IMR-90 (cell line): ENCODE results near the gene RUNX1. TPM values are rescaled to one million over a fixed set of nuclear protein-coding genes. Genes with fewer than 3 reads are reported as not detected.

Experiments
- ATAC-seq: fragments of 200-7000 bp; cut with Tn5 transposase; 2 replicates; pipeline ENCODE4 v1.9.1; 2020; ENCODE audit warnings: low read depth, mild to moderate bottlenecking, moderate library complexity
- BruUV-seq: library from RNA; stranded (reverse); fragments of 400-500 nt; replicated peaks from 2 replicates; lab custom pipeline; 2021; lab: Mats Ljungman, UMichigan
- CTCF ChIA-PET: fragments of 300-600 bp; formaldehyde crosslinking; extraction: SDS; loops from one replicate; lab custom pipeline; 2021; ENCODE audit warnings: antibody characterized with exemption; lab: Yijun Ruan, JAX
- POLR2A ChIA-PET: fragments of 300-600 bp; sonication (Branson Sonifier 250); formaldehyde crosslinking; loops from one replicate; lab custom pipeline; 2022; ENCODE audit warnings: antibody characterized with exemption; ENCODE audit not compliant: unreplicated experiment; lab: Charles Lee
- DNase-seq: peaks from one replicate; pipeline ENCODE4 v3.0.0; 2013
- H2AFZ ChIP-seq: replicated peaks from 2 replicates; pipeline ENCODE3; 2013; ENCODE audit warnings: low read length, mild to moderate bottlenecking; ENCODE audit not compliant: poor library complexity
- H2AK5ac ChIP-seq: 2 replicates; pipeline ENCODE4 v1.6.1; 2013; ENCODE audit warnings: low read depth, low read length, inconsistent platforms
- H2AK9ac ChIP-seq: replicated peaks from 2 replicates; pipeline ENCODE3; 2013; ENCODE audit warnings: mild to moderate bottlenecking, low read depth, low read length, moderate library complexity; ENCODE audit not compliant: poor library complexity
- H2BK120ac ChIP-seq: 2 replicates; pipeline ENCODE4 v1.6.1; 2013; ENCODE audit warnings: low read depth, low read length, inconsistent platforms
- H2BK15ac ChIP-seq: 3 replicates; pipeline ENCODE4 v1.6.1; 2013; ENCODE audit warnings: low read depth, low read length, inconsistent platforms
- H2BK20ac ChIP-seq: 2 replicates; pipeline ENCODE4 v1.6.1; 2013; ENCODE audit warnings: low read depth, mild to moderate bottlenecking, inconsistent platforms, low read length, moderate library complexity
- H2BK5ac ChIP-seq: 2 replicates; pipeline ENCODE4 v1.6.1; 2013; ENCODE audit warnings: mild to moderate bottlenecking, low read depth, low read length, inconsistent platforms; ENCODE audit not compliant: poor library complexity, severe bottlenecking
- H3K14ac ChIP-seq: replicated peaks from 2 replicates; pipeline ENCODE4 v1.6.1; 2013; ENCODE audit warnings: low read depth, low read length, inconsistent platforms
- H3K18ac ChIP-seq: 2 replicates; pipeline ENCODE4 v1.6.1; 2013; ENCODE audit warnings: low read depth, low read length, control low read depth
- H3K23ac ChIP-seq: 2 replicates; pipeline ENCODE4 v1.6.1; 2013; ENCODE audit warnings: low read depth, low read length, inconsistent platforms
- H3K27ac ChIP-seq: 2 replicates; pipeline ENCODE4 v1.5.1; 2013; ENCODE audit warnings: mild to moderate bottlenecking, control low read depth, low read length; ENCODE audit not compliant: insufficient read depth
- H3K27me3 ChIP-seq: 2 replicates; pipeline ENCODE4 v1.6.1; 2013; ENCODE audit warnings: low read length; ENCODE audit not compliant: control insufficient read depth, insufficient read depth
- H3K36me3 ChIP-seq: 2 replicates; pipeline ENCODE4 v1.6.1; 2013; ENCODE audit warnings: low read length, mixed read lengths; ENCODE audit not compliant: control insufficient read depth, insufficient read depth
- H3K4ac ChIP-seq: 2 replicates; pipeline ENCODE4 v1.6.1; 2013; ENCODE audit warnings: low read depth, low read length, inconsistent platforms
- H3K4me1 ChIP-seq: 2 replicates; pipeline ENCODE4 v1.6.1; 2013; ENCODE audit warnings: low read length, mixed read lengths; ENCODE audit not compliant: control insufficient read depth, insufficient read depth
- H3K4me2 ChIP-seq: 2 replicates; pipeline ENCODE4 v1.6.1; 2013; ENCODE audit warnings: low read depth, mild to moderate bottlenecking, control low read depth, low read length, moderate library complexity
- H3K4me3 ChIP-seq: 2 replicates; pipeline ENCODE4 v1.5.1; 2013; ENCODE audit warnings: low read depth, mild to moderate bottlenecking, control low read depth, low read length, moderate library complexity; ENCODE audit not compliant: insufficient read depth
- H3K56ac ChIP-seq: 2 replicates; pipeline ENCODE4 v1.6.1; 2013; ENCODE audit warnings: low read length, inconsistent platforms; ENCODE audit not compliant: insufficient read depth; ENCODE audit errors: extremely low read depth
- H3K79me1 ChIP-seq, 2 experiments: 2 replicates each; pipeline ENCODE4 v1.6.1; 2013; ENCODE audit warnings: low read length in 2 of 2, inconsistent platforms in 1 of 2, low read depth in 1 of 2
- H3K9ac ChIP-seq: 2 replicates; pipeline ENCODE4 v1.6.1; 2013; ENCODE audit warnings: low read depth, low read length, control low read depth
- H3K9me1 ChIP-seq: 2 replicates; pipeline ENCODE4 v1.6.1; 2013; ENCODE audit warnings: low read length, inconsistent platforms; ENCODE audit not compliant: insufficient read depth
- H3K9me3 ChIP-seq: 2 replicates; pipeline ENCODE4 v1.6.1; 2013; ENCODE audit warnings: low read length; ENCODE audit not compliant: control insufficient read depth, insufficient read depth
- H4K20me1 ChIP-seq: 2 replicates; pipeline ENCODE4 v1.6.1; 2013; ENCODE audit warnings: low read length, inconsistent platforms; ENCODE audit not compliant: insufficient read depth
- H4K5ac ChIP-seq: 2 replicates; pipeline ENCODE4 v1.6.1; 2013; ENCODE audit warnings: mild to moderate bottlenecking, low read depth, low read length, control low read depth
- H4K8ac ChIP-seq, 2 experiments: 2 replicates each; pipeline ENCODE4 v1.6.1; 2013; ENCODE audit warnings: low read depth in 2 of 2, low read length in 2 of 2, control low read depth in 1 of 2, inconsistent platforms in 1 of 2
- H4K91ac ChIP-seq: 2 replicates; pipeline ENCODE4 v1.6.1; 2013; ENCODE audit warnings: low read depth, low read length, inconsistent platforms; ENCODE audit not compliant: insufficient read depth
- BHLHE40 ChIP-seq: fragments of 150-350 bp; IDR thresholded peaks from 2 replicates; pipeline ENCODE4 v1.6.1; 2016; ENCODE audit warnings: mild to moderate bottlenecking, low read depth, low read length
- CEBPB ChIP-seq: IDR thresholded peaks from 2 replicates; pipeline ENCODE4 v1.6.1; 2012; ENCODE audit warnings: low read depth, low read length, improper control_type of control experiment
- CHD1 ChIP-seq: IDR thresholded peaks from 2 replicates; pipeline ENCODE4 v1.6.1; 2012; ENCODE audit warnings: low read depth, low read length, improper control_type of control experiment
- CTCF ChIP-seq: conservative IDR thresholded peaks from 2 replicates; pipeline ENCODE4 v1.5.1; 2012; ENCODE audit warnings: mild to moderate bottlenecking, low read depth, low read length, improper control_type of control experiment
- ELK1 ChIP-seq: fragments of 150-350 bp; IDR thresholded peaks from 2 replicates; pipeline ENCODE4 v1.6.1; 2016; ENCODE audit warnings: low read depth, mild to moderate bottlenecking, low read length, moderate library complexity, borderline replicate concordance
- FOS ChIP-seq: fragments of 150-350 bp; IDR thresholded peaks from 2 replicates; pipeline ENCODE4 v1.6.1; 2016; ENCODE audit warnings: low read depth, low read length
- MAFK ChIP-seq: IDR thresholded peaks from 2 replicates; pipeline ENCODE4 v1.6.1; 2012; ENCODE audit warnings: low read depth, low read length, improper control_type of control experiment
- MAZ ChIP-seq: IDR thresholded peaks from 2 replicates; pipeline ENCODE4 v1.6.1; 2012; ENCODE audit warnings: low read depth, mild to moderate bottlenecking, low read length, improper control_type of control experiment, moderate library complexity, borderline replicate concordance
- MXI1 ChIP-seq: IDR thresholded peaks from 2 replicates; pipeline ENCODE4 v1.6.1; 2012; ENCODE audit warnings: low read depth, mild to moderate bottlenecking, low read length, moderate library complexity, borderline replicate concordance
- NFE2L2 ChIP-seq: fragments of 150-350 bp; IDR thresholded peaks from 2 replicates; pipeline ENCODE4 v1.6.1; 2016; ENCODE audit warnings: low read depth, mild to moderate bottlenecking, low read length
- POLR2A ChIP-seq: IDR thresholded peaks from 2 replicates; pipeline ENCODE4 v1.6.1; 2012; ENCODE audit warnings: mild to moderate bottlenecking, low read depth, low read length
- RAD21 ChIP-seq: IDR thresholded peaks from 2 replicates; pipeline ENCODE4 v1.6.1; 2012; ENCODE audit warnings: low read length, improper control_type of control experiment
- RCOR1 ChIP-seq: IDR thresholded peaks from 2 replicates; pipeline ENCODE4 v1.6.1; 2012; ENCODE audit warnings: mild to moderate bottlenecking, low read length, improper control_type of control experiment; ENCODE audit not compliant: insufficient replicate concordance
- RFX5 ChIP-seq: IDR thresholded peaks from 2 replicates; pipeline ENCODE4 v1.8.0; 2012; ENCODE audit warnings: low read depth, mild to moderate bottlenecking, low read length, moderate library complexity
- SMC3 ChIP-seq: fragments of 150-350 bp; IDR thresholded peaks from 2 replicates; pipeline ENCODE4 v1.6.1; 2016; ENCODE audit warnings: low read depth, mild to moderate bottlenecking, antibody characterized with exemption, low read length, moderate library complexity
- WGBS, 2 experiments: methylation state at CpG; one replicate each; pipeline versions ENCODE4 v1.1.5 to v1.1.7; 2013; ENCODE audit warnings: missing lambda C conversion rate in 2 of 2; ENCODE audit not compliant: insufficient read length in 1 of 2; ENCODE audit errors: extremely low coverage in 2 of 2; 5-methylcytosine and 5-hydroxymethylcytosine counted together
- dilution Hi-C: fragments of 300-500 bp; cut with HindIII; formaldehyde crosslinking; loops from one replicate; pipeline ENCODE4 v1.14.3; 2018; ENCODE audit warnings: low sequenced_read_pairs; ENCODE audit not compliant: unreplicated experiment
- in situ Hi-C: fragments of 300-500 bp; cut with MboI; formaldehyde crosslinking; loops from 3 replicates; pipeline ENCODE4 v1.14.3; 2019; ENCODE audit warnings: low sequenced_read_pairs, inconsistent platforms, mixed read lengths
- intact Hi-C: fragments of 100-400 bp; cut with micrococcal nuclease; formaldehyde crosslinking; loops from 2 replicates; pipeline ENCODE4 v1.10.0; 2022
- polyA plus RNA-seq, 3 experiments: library from polyadenylated mRNA; depleted of rRNA; stranded (reverse); fragments of >200 nt; gene quantifications; 2 replicates each; pipeline ENCODE4 v1.2.3, GENCODE V29; 2012; ENCODE audit warnings: low replicate concordance in 1 of 3
- total RNA-seq: library from RNA; depleted of rRNA; stranded (reverse); fragments of >200 nt; gene quantifications from 2 replicates; pipeline ENCODE4 v1.2.3, GENCODE V29; 2012

RUNX1 gene
- total and polyA plus RNA-seq, 2 of the 4 experiments (the other 2 are of a cell fraction): 34.5 to 56.5 TPM

GRCh38 chr21:35063428-35064172 lies 14.5 kb upstream of the RUNX1 start:
- Histone ChIP-seq H3K14ac (0 out of 2 replicates have a peak overlapping the region, but pooled peaks have one; percentile 39), H3K4ac (no peak overlapping the region), H2BK120ac (peak overlapping the region; percentile 27; the same call in 1 of the 2 replicates), H2AK9ac (no peak overlapping the region), H2BK5ac (peak overlapping the region; percentile 81), H3K9me3 (no peaks in the 10 kb centered on the region), H3K56ac (no peak overlapping the region), H3K4me2 (no peak overlapping the region), H3K23ac (no peak overlapping the region), H2BK15ac (no peak overlapping the region), H4K5ac (no peak overlapping the region), H2BK20ac (no peak overlapping the region; the same call in 1 of the 2 replicates), H3K79me1 (no peaks in the 10 kb centered on the region), H3K4me1 (no peaks in the 10 kb centered on the region; the same call in 1 of the 2 replicates), H3K18ac (no peak overlapping the region; the same call in 1 of the 2 replicates), H3K4me3 (no peak overlapping the region), H4K8ac (0 out of 4 replicates have a peak overlapping the region, but pooled peaks of 1 of the 2 experiments have one; percentile 21), H3K36me3 (no peaks in the 10 kb centered on the region), H3K27me3 (no peaks in the 10 kb centered on the region; the same call in 1 of the 2 replicates), H3K9ac (no peak overlapping the region), H2AK5ac (peak overlapping the region; percentile 43; the same call in 1 of the 2 replicates), H2AFZ (no peak overlapping the region), H4K91ac (no peak overlapping the region), H3K27ac (no peak overlapping the region), H3K9me1 (no peaks in the 10 kb centered on the region), H4K20me1 (no peaks in the 10 kb centered on the region)
- DNase-seq (no peak), ATAC-seq (no peak)
- WGBS, 2 experiments: no CpG with 5 or more reads among the region's 6 CpGs
- in situ Hi-C loops (no loop called here), dilution Hi-C loops (no loop called here), intact Hi-C loops (no loop called here)
- ChIA-PET CTCF (no interaction called here), POLR2A (no interaction called here)
- BruUV-seq: no TSS peak
- TF ChIP-seq RCOR1 (no peak), MAFK (no peak), FOS (no peak), ELK1 (no peak), NFE2L2 (no peak), MAZ (no peak), CTCF (no peak), CHD1 (no peak), SMC3 (no peak), BHLHE40 (no peak), RFX5 (no peak), RAD21 (no peak), MXI1 (no peak), CEBPB (no peak), POLR2A (no peak)
